COLO829 (cell line): ENCODE data around the gene ENHO.

Experiments
- DNase-seq: peaks from one replicate; pipeline ENCODE4 v3.0.0; 2012; ENCODE audit warnings: low spot score

The ENHO gene

GRCh38 chr9:34524349-34524748 lies 1.6 kb upstream of the ENHO start:
- DNase-seq = no peak

GRCh38 chr9:34522091-34522887 lies 501 bp downstream of the ENHO start:
- no peak for DNase-seq

GRCh38 chr9:34521406-34522045 lies 1.3 kb downstream of the ENHO start:
- no peak for DNase-seq

GRCh38 chr9:34520505-34521385 lies 2.0 kb downstream of the ENHO start:
- DNase-seq = no peak

- no peak for DNase-seq
Observed at GRCh38 chr9:34520096-34520495, 2.7 kb downstream of the ENHO start.

- no peak for DNase-seq
Observed at GRCh38 chr9:34519321-34520020, 3.3 kb downstream of the ENHO start.

GRCh38 chr9:34518896-34519295 lies 3.9 kb downstream of the ENHO start:
- no peak for DNase-seq

GRCh38 chr9:34518110-34518616 lies 4.6 kb downstream of the ENHO start:
- no peak for DNase-seq

GRCh38 chr9:34517185-34517584 lies 5.6 kb downstream of the ENHO start:
- DNase-seq = no peak

- no peak for DNase-seq
Observed at GRCh38 chr9:34515959-34516358, 6.8 kb downstream of the ENHO start.

- DNase-seq = no peak
Observed at GRCh38 chr9:34514816-34515215, 8.0 kb downstream of the ENHO start.

GRCh38 chr9:34514401-34514800 lies 8.4 kb downstream of the ENHO start:
- DNase-seq = no peak

- DNase-seq = peak; percentile 84
Observed at GRCh38 chr9:34513567-34514214, 9.1 kb downstream of the ENHO start.

- no peak for DNase-seq
Observed at GRCh38 chr9:34512131-34513078, 10.4 kb downstream of the ENHO start.

- no peak for DNase-seq
Observed at GRCh38 chr9:34510497-34511468, 12.0 kb downstream of the ENHO start.

GRCh38 chr9:34508951-34509350 lies 13.8 kb downstream of the ENHO start:
- DNase-seq = no peak

GRCh38 chr9:34508463-34508862 lies 14.3 kb downstream of the ENHO start:
- no peak for DNase-seq

GRCh38 chr9:34507966-34508365 lies 14.8 kb downstream of the ENHO start:
- DNase-seq = no peak

GRCh38 chr9:34507556-34507955 lies 15.2 kb downstream of the ENHO start:
- DNase-seq = no peak
